ENCODE results near the gene PFKFB3.
A peak's percentile ranks its signal among the peaks of the same experiment; 100 is the strongest.

The PFKFB3 gene

GRCh38 chr10:6215241-6215640, 12.5 kb downstream of the PFKFB3 start:
- Mint-ChIP-seq H3K27me3 (ENCODE audit: low read depth, poor library complexity) (peaks cover 6% of the 10 kb centered on the region), H3K36me3 (ENCODE audit: low read depth) (peaks cover 76% of the 10 kb centered on the region), H3K4me3 (no peak overlapping the region), H3K9me3 (no peaks in the 10 kb centered on the region), H3K27ac (no peak overlapping the region), H3K4me1 (peaks cover 32% of the 10 kb centered on the region)
- DNase-seq = no peak
- no peak for TF ChIP-seq CTCF (IDR thresholded peaks at IDR 0.05)

GRCh38 chr10:6215683-6216484, 13.2 kb downstream of the PFKFB3 start:
- H3K27me3 Mint-ChIP-seq (ENCODE audit: low read depth, poor library complexity) = peaks cover 6% of the 10 kb centered on the region
- peak overlapping the region; percentile 49 for H3K27ac Mint-ChIP-seq
- no peak for DNase-seq
- no peak overlapping the region for H3K4me3 Mint-ChIP-seq
- no peak for TF ChIP-seq CTCF (IDR thresholded peaks at IDR 0.05)
- H3K4me1 Mint-ChIP-seq = peaks cover 30% of the 10 kb centered on the region
- H3K36me3 Mint-ChIP-seq (ENCODE audit: low read depth) = peaks cover 82% of the 10 kb centered on the region
- no peaks in the 10 kb centered on the region for H3K9me3 Mint-ChIP-seq

GRCh38 chr10:6216916-6217315, 14.2 kb downstream of the PFKFB3 start:
- H3K27ac Mint-ChIP-seq = no peak overlapping the region
- peaks cover 87% of the 10 kb centered on the region for H3K36me3 Mint-ChIP-seq (ENCODE audit: low read depth)
- no peak for DNase-seq
- H3K27me3 Mint-ChIP-seq (ENCODE audit: low read depth, poor library complexity) = peaks cover 6% of the 10 kb centered on the region
- no peaks in the 10 kb centered on the region for H3K9me3 Mint-ChIP-seq
- no peak for TF ChIP-seq CTCF (IDR thresholded peaks at IDR 0.05)
- no peak overlapping the region for H3K4me3 Mint-ChIP-seq
- H3K4me1 Mint-ChIP-seq = peaks cover 20% of the 10 kb centered on the region

GRCh38 chr10:6217611-6218010, 14.9 kb downstream of the PFKFB3 start:
- no peak overlapping the region for H3K4me3 Mint-ChIP-seq
- H3K9me3 Mint-ChIP-seq = no peaks in the 10 kb centered on the region
- peaks cover 13% of the 10 kb centered on the region for H3K4me1 Mint-ChIP-seq
- no peak overlapping the region for H3K27ac Mint-ChIP-seq
- DNase-seq = no peak
- no peak for TF ChIP-seq CTCF (IDR thresholded peaks at IDR 0.05)
- peaks cover 84% of the 10 kb centered on the region for H3K36me3 Mint-ChIP-seq (ENCODE audit: low read depth)
- peaks cover 6% of the 10 kb centered on the region for H3K27me3 Mint-ChIP-seq (ENCODE audit: low read depth, poor library complexity)

GRCh38 chr10:6218692-6219493, 16.2 kb downstream of the PFKFB3 start:
- Mint-ChIP-seq H3K4me3 (no peak overlapping the region), H3K27me3 (ENCODE audit: low read depth, poor library complexity) (peaks cover 6% of the 10 kb centered on the region), H3K9me3 (no peaks in the 10 kb centered on the region), H3K27ac (peak overlapping the region; percentile 93), H3K4me1 (peaks cover 2% of the 10 kb centered on the region), H3K36me3 (ENCODE audit: low read depth) (peaks cover 80% of the 10 kb centered on the region)
- TF ChIP-seq CTCF (IDR thresholded peaks at IDR 0.05) = no peak
- DNase-seq = no peak
